VCaP (cell line): ENCODE measurements around the gene SCGB2B2.
A peak's percentile ranks its signal among the peaks of the same experiment; 100 is the strongest.

Experiments
- H3K27ac ChIP-seq: fragments of 450-650 bp; 2 replicates; pipeline ENCODE4 v1.5.1; 2017
- TF ChIP-seq, protein P1 (sequence below): fragments of 450-650 bp; conservative IDR thresholded peaks from 2 replicates; pipeline ENCODE4 v1.5.1; 2017; ENCODE audit warnings: mild to moderate bottlenecking, moderate library complexity

The SCGB2B2 gene

DNA sequence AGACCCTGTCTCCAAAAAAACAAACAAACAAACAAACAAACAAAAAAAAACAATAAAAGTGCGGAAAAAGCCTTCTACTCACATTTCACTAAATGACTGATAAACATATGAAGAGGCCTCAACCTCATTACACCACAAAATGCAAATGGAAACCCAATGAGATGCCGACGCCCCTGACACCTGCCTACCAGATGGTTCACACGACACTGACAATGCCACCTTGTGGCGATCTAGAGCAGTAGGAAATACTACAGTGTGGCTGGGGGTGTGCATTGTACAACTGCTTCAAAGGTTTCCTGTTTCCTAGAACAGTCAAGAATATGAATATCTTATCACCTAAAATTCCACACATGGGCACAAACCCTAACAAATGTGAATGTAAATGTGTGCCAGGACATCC, 14.0 kb downstream of the SCGB2B2 start:
- TF ChIP-seq, protein P1, sequence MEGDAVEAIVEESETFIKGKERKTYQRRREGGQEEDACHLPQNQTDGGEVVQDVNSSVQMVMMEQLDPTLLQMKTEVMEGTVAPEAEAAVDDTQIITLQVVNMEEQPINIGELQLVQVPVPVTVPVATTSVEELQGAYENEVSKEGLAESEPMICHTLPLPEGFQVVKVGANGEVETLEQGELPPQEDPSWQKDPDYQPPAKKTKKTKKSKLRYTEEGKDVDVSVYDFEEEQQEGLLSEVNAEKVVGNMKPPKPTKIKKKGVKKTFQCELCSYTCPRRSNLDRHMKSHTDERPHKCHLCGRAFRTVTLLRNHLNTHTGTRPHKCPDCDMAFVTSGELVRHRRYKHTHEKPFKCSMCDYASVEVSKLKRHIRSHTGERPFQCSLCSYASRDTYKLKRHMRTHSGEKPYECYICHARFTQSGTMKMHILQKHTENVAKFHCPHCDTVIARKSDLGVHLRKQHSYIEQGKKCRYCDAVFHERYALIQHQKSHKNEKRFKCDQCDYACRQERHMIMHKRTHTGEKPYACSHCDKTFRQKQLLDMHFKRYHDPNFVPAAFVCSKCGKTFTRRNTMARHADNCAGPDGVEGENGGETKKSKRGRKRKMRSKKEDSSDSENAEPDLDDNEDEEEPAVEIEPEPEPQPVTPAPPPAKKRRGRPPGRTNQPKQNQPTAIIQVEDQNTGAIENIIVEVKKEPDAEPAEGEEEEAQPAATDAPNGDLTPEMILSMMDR, result peak; percentile 72
- H3K27ac ChIP-seq, result no peak overlapping the region

DNA sequence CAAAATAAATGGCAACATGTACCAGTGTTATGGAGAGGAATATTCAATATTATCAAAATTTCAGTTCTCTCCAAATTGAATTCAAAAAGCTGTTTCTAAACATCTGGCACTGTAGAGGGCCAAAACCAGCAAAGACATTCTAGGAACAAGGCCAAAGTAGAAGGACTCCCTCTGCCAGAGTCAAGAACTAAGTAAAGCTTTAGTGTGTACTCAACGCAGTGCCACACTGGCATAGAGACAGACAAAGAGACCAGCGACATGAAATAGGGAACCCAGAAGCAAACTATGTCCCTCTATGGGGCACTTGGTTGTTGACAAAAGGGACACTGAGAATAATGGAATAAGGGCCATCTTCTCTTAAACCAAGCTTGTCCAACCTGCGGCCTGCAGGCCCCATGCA, 15.6 kb downstream of the SCGB2B2 start:
- TF ChIP-seq, protein P1, result no peak
- H3K27ac ChIP-seq, result peak overlapping the region; percentile 56

DNA sequence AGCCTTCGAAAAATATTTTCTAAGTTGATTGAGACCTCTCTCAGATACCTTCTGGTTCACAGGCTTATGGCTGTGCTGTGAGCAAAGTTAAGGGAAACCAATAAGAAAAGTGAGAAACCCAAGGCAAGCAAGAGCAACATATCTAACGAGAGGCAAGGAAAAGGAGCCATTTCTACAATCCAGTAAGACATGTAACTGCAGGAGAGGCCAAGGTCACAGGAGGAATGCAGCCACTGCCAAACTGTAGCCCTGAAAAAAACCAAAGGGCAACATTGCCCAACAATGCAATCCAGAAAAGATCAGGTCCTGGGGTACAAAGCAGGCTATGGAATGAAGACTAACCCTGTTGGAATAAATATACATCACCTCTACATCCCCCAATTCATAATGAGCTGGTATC, 21.3 kb downstream of the SCGB2B2 start:
- TF ChIP-seq, protein P1, result no peak
- 0 out of 2 replicates have a peak overlapping the region, but pooled peaks have one; percentile 20 for H3K27ac ChIP-seq

DNA sequence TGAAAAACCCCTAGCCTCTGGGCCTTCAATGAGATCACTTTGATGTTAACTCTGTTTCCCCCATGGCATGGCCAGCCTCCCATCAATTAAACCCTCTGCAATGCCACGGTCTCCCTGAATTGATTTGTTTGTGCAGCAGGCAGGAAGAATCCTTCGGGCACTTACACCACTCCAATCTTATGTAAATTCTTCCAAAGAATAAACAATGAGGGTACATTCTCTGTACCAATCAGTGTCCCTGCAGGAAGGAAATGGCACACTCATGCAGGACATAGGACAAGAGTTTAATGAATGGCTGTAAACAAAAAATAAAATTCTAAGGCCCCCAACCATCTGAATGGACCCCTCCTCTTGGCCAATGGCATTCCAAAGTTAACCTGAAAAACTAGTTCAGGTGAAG, 22.2 kb downstream of the SCGB2B2 start:
- TF ChIP-seq, protein P1, result no peak
- peak overlapping the region; percentile 20; the same call in 1 of the 2 replicates for H3K27ac ChIP-seq

DNA sequence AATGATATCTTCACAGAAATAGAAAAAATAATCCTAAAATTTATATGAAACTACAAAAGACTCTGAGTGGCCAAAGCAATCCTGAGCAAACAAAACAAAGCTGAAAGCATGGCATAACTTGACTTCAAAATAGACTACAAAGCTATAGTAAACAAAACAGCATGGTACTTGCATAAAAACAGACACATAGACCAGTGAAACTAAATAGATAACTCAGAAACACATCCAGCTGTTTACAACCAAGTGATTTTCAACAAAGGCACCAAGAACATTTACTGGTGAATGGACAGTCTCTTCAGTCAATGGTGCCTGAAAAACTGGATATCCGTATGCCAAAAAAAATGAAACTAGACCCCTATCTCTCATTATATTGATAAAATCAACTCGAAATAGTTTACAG, 25.2 kb downstream of the SCGB2B2 start:
- TF ChIP-seq, protein P1, result no peak
- H3K27ac ChIP-seq, result no peak overlapping the region

DNA sequence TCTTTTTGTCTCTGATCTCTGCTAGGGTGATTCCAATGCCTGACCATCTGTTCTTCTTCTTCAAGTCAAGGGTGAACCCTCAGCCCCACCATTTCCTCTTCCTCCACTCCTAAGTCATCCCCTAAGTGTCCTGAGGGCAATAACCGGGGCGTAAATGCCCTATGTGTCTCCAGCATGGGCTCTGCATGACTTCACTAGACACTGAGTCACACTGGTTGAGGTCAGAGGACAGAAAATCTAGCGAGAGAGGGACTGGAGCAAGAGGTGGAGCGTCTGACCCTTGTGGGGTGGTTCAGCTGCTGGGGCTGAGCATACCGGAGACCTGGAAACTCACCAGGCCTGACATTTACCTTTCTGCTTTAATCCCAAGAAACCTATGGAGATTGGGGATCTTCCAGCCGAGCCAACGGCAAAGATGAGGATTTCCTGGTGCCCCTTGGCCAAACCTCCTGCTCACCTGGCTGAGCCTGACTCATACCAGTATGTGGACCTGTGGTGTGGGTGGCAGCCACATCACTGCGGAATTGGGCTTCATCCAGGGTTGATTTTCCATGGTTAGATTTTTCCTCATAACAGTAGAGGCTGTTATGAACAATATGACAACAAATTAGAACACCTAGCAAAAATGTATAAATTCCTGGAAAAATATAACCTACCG, 26.9 kb downstream of the SCGB2B2 start:
- TF ChIP-seq, protein P1, result no peak

DNA sequence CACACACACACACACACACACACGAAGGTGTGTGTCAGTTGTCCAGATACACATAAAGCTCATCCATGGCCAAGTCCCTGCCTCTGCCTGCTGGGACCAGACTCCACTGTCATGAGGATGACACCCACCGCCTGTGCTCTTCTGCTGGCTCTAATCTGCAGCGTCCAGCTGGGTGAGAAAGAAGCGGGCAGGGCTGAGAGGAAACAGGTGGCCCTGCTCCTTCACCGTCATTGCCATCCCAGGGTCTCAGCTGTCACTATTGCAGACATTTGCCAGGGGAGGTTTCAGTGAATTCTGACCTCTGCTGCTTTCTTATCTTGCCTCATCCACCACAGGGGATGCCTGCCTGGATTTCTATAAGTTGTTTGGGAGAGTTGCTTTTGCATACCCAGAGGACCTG, 31.4 kb downstream of the SCGB2B2 start:
- TF ChIP-seq, protein P1, result no peak
- H3K27ac ChIP-seq, result peak overlapping the region; percentile 66

More for the DNA sequence above, 26.9 kb downstream of the SCGB2B2 start:
- H3K27ac ChIP-seq, result no peak overlapping the region
